Lower leg skin (tissue), 3 donors: ENCODE results near the gene EHD4.

Experiments
- CTCF ChIP-seq, 3 donors: fragments of 450-650 bp; IDR thresholded peaks; one replicate each; pipeline ENCODE4 v1.5.1; 2016; ENCODE audit warnings: antibody characterized with exemption in 3 of 3, mild to moderate bottlenecking in 3 of 3, moderate library complexity in 2 of 3
- POLR2A ChIP-seq, 2 donors: fragments of 450-650 bp; IDR thresholded peaks; one replicate each; pipeline ENCODE4 v1.6.1; 2016 to 2017; ENCODE audit warnings: antibody characterized with exemption in 2 of 2, mild to moderate bottlenecking in 1 of 2, moderate library complexity in 1 of 2

- TF ChIP-seq CTCF (IDR thresholded peaks at IDR 0.05): no peak
- no peak for TF ChIP-seq POLR2A (IDR thresholded peaks at IDR 0.05)
Observed at GRCh38 chr15:41934843-41935242, 37.5 kb downstream of the EHD4 start.
